ENCODE results near the gene ENOX1.

DNA sequence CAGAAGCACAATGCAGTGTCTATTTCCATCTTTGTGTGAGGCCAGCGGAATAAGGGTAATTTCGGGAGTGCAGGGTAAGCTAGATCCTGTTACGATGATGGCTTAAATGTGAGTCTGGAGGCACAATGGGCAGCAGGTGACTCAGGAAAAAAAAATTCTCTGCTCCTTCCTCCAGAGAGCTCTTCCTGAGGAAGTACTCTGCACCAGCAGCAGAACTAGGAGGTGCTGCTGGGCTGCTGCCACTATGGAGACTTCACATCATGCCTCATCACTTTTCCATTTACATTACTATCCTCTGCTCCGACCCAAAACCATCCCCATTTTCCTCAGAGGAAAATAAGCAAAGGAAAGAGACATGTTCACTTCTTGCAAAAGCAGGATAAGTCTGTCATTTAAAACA lies 481.4 kb downstream of the ENOX1 start:
- TF ChIP-seq, protein P1, sequence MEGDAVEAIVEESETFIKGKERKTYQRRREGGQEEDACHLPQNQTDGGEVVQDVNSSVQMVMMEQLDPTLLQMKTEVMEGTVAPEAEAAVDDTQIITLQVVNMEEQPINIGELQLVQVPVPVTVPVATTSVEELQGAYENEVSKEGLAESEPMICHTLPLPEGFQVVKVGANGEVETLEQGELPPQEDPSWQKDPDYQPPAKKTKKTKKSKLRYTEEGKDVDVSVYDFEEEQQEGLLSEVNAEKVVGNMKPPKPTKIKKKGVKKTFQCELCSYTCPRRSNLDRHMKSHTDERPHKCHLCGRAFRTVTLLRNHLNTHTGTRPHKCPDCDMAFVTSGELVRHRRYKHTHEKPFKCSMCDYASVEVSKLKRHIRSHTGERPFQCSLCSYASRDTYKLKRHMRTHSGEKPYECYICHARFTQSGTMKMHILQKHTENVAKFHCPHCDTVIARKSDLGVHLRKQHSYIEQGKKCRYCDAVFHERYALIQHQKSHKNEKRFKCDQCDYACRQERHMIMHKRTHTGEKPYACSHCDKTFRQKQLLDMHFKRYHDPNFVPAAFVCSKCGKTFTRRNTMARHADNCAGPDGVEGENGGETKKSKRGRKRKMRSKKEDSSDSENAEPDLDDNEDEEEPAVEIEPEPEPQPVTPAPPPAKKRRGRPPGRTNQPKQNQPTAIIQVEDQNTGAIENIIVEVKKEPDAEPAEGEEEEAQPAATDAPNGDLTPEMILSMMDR (IDR thresholded peaks at IDR 0.05; ENCODE audit: borderline replicate concordance, extremely low read depth, low read length, poor library complexity, severe bottlenecking), result no peak
- no peak for TF ChIP-seq EZH2 (IDR thresholded peaks at IDR 0.05; ENCODE audit: borderline replicate concordance, low read depth, low read length, severe bottlenecking)
